Panc1 (cell line): ENCODE measurements around the gene CTTNBP2.

Experiments
- REST ChIP-seq, 2 experiments: IDR thresholded peaks; 2 replicates each; pipeline ENCODE4 v1.6.1; 2011 to 2012; ENCODE audit warnings: low read depth in 2 of 2, control low read depth in 1 of 2, low read length in 1 of 2, mild to moderate bottlenecking in 1 of 2, moderate library complexity in 1 of 2; ENCODE audit not compliant: insufficient read depth in 1 of 2
- TF ChIP-seq, protein P1 (sequence below): fragments of 450-650 bp; IDR thresholded peaks from 2 replicates; pipeline ENCODE4 v1.5.1; 2017; ENCODE audit warnings: mild to moderate bottlenecking

- TF ChIP-seq, protein P1, sequence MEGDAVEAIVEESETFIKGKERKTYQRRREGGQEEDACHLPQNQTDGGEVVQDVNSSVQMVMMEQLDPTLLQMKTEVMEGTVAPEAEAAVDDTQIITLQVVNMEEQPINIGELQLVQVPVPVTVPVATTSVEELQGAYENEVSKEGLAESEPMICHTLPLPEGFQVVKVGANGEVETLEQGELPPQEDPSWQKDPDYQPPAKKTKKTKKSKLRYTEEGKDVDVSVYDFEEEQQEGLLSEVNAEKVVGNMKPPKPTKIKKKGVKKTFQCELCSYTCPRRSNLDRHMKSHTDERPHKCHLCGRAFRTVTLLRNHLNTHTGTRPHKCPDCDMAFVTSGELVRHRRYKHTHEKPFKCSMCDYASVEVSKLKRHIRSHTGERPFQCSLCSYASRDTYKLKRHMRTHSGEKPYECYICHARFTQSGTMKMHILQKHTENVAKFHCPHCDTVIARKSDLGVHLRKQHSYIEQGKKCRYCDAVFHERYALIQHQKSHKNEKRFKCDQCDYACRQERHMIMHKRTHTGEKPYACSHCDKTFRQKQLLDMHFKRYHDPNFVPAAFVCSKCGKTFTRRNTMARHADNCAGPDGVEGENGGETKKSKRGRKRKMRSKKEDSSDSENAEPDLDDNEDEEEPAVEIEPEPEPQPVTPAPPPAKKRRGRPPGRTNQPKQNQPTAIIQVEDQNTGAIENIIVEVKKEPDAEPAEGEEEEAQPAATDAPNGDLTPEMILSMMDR, result no peak
- no peak for TF ChIP-seq REST (IDR thresholded peaks at IDR 0.05; ENCODE audit: insufficient read depth in 1 of 2, low read depth in 2 of 2, low read length in 1 of 2)
Observed at GRCh38 chr7:117802660-117803059, 70.6 kb downstream of the CTTNBP2 start.
